HG02981 (cell line): ENCODE measurements around the gene SMAP1.

ENCODE experiments used
- ATAC-seq: cut with Tn5 transposase; IDR thresholded peaks from one replicate; pipeline ENCODE4 v1.9.1; 2021; ENCODE audit warnings: mild to moderate bottlenecking, moderate library complexity; ENCODE audit not compliant: unreplicated experiment

The SMAP1 gene

DNA sequence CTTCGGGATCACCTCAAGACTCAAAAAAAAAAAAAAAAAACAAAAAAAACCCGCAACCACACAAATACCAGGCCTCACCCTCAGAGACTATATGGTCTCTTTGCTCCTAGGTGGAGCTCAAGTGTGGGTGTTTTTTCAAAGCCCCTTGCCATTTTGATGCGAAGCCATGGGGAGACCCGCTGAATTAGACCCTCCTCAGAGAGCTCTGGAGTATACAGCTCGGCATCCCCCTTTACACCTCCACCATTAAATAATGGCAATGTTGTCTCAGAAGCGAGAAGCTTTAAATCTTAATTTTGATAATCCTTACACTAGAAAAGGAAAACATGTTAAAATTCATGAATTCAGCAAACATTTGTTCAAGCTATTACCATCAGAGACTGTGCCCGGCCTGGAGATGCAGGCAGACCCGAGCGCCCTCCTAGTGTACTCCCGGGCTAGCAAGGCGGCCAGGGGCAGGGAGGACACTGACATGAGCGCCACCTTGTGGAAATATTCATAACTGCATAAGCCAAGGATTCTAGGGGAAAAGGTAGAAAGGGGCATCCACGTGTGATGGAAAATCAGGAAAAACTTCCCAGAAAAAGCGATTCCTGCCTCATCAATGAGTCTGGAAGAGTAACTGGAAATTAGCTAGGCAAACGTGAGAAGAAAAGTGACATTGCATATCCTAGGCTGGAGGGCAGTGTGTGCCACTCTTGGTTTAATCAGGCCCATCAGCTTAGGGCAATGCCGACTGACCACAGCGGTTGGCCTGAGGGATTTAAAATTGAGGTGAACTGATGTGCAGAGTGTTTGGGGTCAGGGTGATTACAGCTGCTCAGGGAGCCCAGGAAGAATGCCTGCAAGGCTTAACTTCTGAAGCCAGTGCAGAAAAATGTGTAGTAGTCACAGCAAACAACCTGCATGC is 216.6 kb downstream of the SMAP1 start:
- peak; percentile 83 for ATAC-seq

DNA sequence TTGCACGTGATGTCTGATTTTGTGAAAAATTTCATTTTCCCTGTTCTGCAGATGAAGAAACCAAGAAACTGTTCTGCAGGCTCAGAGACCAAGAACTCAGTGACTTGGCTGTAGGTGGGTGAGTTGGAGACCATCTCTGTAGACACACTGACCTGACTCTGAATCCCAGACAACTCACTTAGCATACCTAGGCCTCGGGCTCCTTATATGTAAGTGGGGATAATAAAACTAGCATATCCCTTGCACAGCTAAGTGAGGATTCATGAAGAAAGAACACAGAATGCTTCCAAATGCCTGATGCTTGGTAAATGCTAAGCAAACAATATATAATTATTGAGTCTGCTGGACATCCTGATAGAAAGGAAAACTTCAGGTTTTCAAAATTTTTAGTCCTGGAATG is 218.4 kb downstream of the SMAP1 start:
- ATAC-seq: no peak

DNA sequence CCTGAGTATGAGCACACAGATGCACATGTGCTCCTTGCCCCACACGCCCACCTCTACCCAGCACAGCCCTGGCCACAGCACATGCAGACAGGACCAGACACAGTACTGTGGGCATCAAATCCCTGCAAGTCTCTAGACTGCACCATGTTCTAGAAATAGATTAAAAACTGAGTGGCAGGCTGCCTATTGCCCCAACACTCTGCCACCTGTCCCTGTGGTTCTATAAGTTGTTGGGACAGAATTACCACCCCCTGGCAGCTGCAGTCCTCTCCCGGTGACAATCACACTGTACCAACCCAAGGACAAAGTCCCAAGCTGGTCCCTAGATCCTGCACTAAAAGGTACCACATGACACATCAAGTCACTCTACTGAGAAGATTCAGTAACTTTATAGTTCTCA is 219.0 kb downstream of the SMAP1 start:
- ATAC-seq: no peak

DNA sequence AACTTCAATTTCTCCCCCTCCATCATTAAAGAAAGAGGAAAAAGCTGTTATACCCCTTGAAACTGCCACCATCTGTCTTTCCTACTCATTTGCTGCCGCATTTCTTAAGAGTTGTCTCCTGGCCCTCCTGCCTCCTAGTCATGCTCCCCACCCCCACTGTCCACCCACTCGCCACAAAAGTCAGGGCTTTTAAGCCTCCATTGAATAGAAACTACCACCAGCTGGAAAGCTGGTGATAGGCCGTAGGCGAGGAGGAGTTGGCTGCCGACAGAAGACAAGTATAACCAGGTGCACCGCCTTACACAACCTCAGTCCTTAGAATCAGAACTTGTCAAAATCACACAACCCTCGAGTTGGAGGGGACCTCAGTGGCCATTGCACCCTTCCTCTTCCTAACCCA is 221.6 kb downstream of the SMAP1 start:
- no peak for ATAC-seq

DNA sequence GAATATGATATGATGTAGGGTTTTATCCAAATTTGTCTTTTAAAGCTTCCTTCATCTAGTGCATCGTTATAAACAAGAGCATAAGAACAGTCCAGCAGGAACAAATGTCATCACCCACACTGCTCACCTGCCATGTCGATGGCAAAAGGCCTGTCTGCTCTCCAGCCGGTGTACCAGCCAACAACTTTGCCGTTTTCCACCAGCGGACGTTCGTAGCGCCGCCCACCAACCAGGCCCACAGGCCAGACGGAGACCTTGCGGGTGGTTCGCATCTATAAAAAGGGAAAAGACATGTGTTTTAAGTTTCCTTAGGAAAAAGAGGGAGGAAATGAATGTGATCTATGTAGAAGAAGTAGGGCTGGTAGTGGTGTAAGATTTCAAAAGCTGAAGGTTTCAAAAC is 226.3 kb downstream of the SMAP1 start:
- no peak for ATAC-seq

DNA sequence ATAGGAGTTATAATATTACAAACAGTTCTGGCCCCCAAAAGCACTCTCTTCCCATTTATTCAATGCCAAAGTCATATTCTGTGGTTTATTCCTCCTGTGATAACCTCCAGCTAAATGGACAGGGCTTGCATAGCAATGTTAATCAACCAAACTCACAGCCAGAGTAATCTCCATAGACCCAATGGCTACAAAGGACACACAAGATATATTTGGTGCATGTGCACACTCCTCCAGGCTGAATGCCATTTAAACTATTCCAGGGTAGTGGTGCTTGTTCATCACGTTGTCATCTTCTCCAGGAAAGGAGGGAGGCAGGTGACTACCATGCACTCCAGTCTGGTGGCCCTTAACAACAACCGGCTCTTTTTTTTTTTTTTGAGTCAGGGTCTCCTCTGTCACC is 232.4 kb downstream of the SMAP1 start:
- no peak for ATAC-seq

DNA sequence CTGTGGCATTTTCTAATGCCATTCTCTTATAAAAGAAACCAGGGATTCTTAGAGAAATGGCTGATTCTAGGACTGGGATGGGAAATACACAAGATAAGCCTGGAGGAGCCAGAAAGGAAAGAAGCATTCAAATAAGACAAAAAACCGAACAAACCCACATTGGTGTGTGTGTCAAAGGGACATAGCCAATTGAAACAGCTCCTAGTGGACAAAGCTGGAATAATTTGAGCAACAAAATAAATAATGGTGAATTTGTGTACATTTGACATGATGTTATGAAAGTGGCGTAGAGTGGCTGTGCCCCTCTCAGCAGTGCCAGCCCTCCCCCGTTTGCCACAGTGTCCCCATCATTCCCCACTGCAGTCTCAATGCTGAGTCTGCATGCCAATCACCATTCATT is 233.6 kb downstream of the SMAP1 start:
- ATAC-seq: no peak

DNA sequence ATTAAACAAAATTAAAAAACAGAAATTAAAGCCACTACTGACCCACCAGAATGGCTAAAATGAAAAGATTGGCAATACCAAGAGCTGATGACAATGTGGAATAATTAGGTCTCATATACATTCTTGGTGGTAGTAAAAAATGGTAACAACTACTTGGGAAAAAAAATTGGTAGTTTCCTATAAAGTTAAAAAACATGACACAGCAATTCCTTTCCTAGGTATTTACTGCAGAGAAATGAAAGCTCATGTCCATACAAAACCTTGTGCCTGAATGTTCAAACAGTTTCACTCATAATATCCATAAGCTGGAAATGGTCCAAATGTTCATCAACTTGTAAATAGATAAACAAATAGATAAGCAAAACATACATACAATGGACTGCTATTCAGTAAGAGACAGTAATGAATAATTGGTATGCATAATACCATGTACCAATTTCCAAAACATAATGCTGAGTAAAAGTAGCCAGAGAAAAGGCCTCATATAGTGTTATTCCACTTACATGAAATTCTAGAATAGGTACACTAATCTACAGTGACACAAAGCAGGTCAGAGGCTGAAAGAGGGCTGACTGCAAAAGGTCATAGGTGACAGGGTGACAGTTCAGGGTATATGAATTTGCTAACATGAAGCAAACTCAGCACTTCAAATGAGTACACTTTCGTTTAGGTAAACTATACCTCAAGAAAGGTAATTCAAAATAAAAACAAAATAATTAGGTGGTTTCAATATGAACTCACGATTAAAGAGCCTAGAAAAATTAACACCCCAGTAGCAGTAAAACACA is 236.2 kb downstream of the SMAP1 start:
- ATAC-seq: no peak

DNA sequence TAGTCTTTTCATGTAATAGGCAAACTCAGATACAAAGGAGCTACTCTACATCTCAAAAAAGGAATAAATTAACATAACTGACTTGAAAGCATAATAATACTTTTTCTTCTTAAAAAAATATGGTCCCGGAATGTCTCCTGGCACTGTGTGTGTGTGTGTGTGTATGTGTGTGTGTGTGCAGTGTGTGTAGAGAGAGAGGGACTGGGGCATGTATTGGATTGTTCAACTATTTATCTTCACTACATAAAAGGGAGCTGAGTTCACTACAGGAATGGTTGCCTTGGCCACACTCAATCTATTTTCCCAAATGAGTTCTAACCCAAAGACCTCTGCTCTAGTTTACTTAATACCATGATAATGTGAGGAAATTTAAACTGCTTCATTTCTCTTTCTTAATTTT is 238.1 kb downstream of the SMAP1 start:
- ATAC-seq: no peak
